CD4-positive, alpha-beta T cell treated with Interleukin-4 for 1 hour (primary cell): Measurements from ENCODE around the gene CSF3.
"Not testable (repeated sequence)": the region's sequence is repeated elsewhere in the genome, so short reads cannot be mapped to it uniquely, and the experiment has no call there.

Experiments used
- DNase-seq, 2 donors: peaks; one replicate each; pipeline ENCODE4 v3.0.0-alpha.2; 2020 to 2022

Gene CSF3

DNA sequence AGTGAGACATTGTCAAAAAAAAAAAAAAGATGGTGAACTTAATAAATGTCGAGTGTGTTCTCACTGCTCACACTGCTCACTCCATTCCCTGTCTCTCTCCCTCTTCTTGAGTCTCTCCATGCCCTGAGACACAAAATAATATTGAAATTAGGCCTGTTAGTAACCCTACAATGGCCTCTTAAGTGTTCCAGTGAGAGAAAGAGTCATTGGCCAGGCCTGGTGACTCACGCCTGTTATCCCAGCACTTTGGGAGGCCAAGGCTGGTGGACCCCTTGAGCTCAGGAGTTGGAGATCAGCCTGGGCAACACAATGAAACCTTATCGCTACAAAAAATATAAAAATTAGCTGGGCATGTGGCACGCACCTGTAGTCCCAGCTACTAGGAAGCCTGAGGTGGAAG is 16.2 kb upstream of the CSF3 start:
- no peak for DNase-seq

DNA sequence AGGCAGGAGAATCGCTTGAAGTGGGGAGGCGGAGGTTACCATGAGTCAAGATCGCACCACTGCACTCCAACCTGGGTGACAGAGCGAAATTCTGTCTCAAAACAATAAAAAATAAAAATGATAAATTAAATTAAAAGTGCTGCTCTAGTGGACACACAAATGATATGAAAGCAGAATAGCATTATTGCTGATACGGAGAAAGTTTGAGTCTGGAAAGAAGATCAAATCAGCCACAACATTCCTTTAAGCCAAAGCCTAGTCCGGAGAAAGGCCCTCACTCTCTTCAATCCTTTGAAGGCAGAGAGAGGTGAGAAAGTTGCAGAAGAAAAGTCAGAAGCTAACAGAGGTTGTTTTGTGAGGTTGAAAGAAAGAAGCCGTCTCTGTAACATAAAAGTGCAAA is 15.1 kb upstream of the CSF3 start:
- DNase-seq: no peak

DNA sequence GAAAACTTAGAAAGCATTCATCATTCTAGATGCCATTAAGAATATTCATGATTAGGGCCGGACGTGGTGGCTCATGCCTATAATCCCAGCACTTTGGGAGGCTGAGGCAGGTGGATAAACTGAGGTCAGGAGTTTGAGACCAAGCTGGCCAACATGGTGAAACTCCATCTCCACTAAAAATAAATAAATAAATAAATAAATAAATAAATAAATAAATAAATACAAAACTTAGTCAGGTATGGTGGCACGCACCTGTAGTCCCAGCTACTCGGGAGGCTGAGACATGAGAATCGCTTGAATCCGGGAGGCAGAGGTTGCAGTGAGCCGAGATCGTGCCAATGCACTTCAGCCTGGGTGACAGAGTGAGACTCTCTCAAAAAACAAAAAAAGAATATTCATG is 13.9 kb upstream of the CSF3 start:
- not testable (repeated sequence) for DNase-seq

DNA sequence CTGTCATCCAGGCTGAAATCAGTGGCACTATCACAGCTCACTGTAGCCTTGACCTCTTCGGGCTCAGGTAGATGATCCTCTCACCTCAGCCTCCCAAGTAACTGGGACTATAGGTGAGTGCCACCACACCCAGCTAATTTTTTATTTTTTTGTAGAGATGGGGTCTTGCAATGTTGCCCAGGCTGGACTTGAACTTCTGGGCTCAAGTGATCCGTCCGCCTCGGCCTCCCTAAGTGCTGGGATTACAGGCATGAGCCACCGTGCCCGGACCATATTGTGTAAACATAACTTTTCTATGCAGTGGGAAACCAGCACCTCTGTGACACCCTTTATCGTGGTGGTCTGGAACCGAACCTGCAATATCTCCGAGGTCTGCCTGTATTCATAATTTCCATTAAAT is 11.2 kb upstream of the CSF3 start:
- no peak for DNase-seq

DNA sequence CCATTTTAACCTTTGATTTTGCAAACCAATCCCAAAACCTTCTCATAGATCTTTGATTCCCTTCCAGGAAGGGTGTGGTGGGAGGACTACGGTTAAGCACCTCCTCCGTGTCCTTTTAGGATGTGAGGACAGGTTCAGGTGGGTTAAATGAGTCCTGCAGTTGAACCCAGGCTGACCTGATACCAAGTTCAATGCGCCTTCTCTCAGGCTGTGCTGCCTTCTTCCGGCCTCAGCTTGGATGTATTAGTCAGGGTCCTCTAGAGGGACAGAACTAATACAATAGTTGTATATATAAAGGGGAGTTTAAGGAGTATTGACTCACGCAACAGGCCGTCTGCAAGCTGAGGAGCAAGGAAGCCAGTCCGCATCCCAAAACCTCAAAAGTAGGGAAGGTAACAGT is 10.5 kb upstream of the CSF3 start:
- no peak for DNase-seq

DNA sequence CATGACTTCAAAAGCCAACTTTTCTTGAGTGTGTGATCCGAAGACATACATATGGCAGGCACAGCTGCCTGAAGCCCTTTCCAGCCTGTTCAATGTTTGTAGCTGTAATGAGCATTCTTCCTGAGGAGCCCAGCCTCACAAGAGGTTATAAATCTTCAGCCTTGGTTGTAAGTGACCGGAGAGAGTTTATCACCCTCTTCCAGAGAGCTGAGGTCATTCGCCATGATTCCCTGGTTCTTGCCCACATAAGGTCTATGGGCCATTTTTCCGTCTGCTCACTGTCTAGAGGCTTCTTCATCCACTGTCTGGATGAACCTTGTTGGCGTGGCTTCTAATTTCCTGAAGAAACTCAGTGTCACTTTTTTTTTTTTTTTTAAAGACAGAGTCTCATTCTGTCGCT is 9.7 kb upstream of the CSF3 start:
- no peak for DNase-seq

DNA sequence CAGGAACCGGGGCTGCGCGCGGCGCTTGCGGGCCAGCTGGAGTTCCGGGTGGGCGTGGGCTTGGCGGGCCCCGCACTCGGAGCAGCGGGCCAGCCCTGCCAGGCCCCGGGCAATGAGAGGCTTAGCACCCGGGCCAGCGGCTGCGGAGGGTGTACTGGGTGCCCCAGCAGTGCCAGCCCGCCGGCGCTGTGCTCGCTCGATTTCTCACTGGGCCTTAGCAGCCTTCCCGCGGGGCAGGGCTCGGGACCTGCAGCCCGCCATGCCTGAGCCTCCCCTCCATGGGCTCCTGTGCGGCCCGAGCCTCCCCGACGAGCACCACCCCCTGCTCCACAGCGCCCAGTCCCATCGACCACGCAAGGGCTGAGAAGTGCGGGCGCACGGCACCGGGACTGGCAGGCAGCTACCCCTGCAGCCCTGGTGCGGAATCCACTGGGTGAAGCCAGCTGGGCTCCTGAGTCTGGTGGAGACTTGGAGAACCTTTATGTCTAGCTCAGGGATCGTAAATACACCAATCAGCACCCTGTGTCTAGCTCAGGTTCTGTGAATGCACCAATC is 4.2 kb upstream of the CSF3 start:
- not testable (repeated sequence) for DNase-seq

DNA sequence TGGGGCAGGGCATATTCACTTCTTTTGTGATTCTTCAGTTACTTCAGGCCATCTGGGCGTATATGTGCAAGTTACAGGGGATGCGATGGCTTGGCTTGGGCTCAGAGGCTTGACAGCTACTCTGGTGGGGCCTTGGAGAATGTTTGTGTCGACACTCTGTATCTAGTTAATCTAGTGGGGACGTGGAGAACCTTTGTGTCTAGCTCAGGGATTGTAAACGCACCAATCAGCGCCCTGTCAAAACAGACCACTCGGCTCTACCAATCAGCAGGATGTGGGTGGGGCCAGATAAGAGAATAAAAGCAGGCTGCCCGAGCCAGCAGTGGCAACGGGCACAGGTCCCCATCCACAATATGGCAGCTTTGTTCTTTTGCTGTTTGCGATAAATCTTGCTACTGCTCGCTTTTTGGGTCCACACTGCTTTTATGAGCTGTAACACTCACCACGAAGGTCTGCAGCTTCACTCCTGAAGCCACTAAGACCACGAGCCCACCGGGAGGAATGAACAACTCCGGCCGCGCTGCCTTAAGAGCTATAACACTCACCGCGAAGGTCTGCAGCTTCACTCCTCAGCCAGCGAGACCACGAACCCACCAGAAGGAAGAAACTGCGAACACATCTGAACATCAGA is 3.1 kb upstream of the CSF3 start:
- not testable (repeated sequence) for DNase-seq

DNA sequence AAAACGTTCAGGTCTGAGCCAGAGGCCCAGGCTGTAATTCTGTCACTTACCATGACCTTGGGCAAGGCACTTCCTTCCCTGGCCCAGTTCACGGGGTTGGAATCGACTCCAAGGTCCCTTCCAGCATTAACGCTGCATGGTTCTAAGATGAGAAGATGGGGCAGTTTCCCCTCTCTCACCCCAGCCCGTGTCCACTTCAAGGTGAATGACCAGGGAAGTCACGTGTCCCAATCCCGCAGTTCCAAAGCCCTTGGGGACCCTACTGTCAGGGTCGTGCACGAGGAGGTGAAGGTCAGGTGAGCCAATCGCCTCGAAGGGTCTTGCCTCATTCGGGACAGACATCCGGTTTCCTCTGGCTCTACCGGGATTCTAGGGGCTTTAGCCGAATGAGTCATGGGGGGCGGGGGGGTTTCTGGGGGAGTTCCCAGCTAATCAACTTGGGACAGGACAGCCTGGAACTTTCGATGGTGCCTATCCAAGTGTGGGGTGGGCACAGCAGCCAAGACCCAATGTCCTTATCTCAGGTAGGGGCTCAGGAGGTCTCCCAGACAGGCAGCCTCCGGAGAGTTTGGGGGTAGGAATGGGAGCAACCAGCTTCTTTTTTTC is 762 bp upstream of the CSF3 start:
- no peak for DNase-seq

DNA sequence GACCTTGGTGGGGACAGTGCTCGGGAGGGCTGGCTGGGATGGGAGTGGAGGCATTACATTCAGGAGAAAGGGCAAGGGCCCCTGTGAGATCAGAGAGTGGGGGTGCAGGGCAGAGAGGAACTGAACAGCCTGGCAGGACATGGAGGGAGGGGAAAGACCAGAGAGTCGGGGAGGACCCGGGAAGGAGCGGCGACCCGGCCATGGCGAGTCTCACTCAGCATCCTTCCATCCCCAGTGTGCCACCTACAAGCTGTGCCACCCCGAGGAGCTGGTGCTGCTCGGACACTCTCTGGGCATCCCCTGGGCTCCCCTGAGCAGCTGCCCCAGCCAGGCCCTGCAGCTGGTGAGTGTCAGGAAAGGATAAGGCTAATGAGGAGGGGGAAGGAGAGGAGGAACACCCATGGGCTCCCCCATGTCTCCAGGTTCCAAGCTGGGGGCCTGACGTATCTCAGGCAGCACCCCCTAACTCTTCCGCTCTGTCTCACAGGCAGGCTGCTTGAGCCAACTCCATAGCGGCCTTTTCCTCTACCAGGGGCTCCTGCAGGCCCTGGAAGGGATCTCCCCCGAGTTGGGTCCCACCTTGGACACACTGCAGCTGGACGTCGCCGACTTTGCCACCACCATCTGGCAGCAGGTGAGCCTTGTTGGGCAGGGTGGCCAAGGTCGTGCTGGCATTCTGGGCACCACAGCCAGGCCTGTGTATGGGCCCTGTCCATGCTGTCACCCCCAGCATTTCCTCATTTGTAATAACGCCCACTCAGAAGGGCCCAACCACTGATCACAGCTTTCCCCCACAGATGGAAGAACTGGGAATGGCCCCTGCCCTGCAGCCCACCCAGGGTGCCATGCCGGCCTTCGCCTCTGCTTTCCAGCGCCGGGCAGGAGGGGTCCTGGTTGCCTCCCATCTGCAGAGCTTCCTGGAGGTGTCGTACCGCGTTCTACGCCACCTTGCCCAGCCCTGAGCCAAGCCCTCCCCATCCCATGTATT is 1.1 kb downstream of the CSF3 start:
- no peak for DNase-seq

DNA sequence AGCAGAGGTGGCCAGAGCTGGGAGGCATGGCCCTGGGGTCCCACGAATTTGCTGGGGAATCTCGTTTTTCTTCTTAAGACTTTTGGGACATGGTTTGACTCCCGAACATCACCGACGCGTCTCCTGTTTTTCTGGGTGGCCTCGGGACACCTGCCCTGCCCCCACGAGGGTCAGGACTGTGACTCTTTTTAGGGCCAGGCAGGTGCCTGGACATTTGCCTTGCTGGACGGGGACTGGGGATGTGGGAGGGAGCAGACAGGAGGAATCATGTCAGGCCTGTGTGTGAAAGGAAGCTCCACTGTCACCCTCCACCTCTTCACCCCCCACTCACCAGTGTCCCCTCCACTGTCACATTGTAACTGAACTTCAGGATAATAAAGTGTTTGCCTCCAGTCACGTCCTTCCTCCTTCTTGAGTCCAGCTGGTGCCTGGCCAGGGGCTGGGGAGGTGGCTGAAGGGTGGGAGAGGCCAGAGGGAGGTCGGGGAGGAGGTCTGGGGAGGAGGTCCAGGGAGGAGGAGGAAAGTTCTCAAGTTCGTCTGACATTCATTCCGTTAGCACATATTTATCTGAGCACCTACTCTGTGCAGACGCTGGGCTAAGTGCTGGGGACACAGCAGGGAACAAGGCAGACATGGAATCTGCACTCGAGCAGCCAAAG is 2.3 kb downstream of the CSF3 start:
- no peak for DNase-seq

DNA sequence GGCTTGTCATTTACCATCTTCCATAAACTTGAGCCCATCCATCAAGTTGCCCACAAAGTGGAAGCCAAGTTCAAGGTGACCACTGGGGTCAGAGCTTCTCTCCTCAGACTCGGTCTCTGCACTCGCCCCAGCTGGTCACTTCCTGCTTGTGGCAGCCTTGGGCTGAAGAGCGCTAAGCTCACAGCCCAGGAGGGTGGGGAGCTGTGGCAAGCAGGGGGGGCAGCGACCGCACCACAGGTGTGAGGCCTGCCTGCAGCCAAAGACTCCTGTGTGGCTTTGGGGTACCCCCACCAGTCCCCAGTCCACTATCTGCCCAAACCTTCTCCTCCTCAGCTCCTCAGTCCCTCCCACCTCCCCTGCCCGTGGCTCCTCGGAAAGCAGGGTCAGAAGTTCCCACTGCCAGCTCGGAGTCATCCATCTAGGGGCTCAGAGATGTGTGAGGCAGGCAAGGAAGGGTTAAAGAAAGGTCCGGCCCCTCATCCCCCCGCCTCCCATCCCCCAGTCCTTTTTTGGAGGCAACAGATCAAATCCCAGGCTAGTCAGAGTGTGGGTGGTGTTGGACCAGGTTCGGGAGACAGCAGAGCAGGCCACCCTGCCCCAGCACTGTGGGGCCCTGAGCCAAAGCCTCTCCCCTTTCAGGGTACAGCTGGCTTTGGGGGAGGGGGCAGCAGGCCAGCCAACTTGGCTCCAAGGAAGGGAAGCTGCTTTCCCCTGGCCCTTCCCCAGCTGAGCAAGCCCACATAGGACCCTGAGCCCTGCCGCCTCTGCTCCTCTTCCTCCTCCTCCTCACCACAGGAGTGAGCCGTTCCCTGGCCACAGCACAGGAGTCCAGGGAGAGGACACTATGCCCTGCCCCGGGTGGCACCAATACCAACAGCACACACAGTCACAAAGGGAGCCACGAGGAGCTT is 3.2 kb downstream of the CSF3 start:
- DNase-seq: no peak

DNA sequence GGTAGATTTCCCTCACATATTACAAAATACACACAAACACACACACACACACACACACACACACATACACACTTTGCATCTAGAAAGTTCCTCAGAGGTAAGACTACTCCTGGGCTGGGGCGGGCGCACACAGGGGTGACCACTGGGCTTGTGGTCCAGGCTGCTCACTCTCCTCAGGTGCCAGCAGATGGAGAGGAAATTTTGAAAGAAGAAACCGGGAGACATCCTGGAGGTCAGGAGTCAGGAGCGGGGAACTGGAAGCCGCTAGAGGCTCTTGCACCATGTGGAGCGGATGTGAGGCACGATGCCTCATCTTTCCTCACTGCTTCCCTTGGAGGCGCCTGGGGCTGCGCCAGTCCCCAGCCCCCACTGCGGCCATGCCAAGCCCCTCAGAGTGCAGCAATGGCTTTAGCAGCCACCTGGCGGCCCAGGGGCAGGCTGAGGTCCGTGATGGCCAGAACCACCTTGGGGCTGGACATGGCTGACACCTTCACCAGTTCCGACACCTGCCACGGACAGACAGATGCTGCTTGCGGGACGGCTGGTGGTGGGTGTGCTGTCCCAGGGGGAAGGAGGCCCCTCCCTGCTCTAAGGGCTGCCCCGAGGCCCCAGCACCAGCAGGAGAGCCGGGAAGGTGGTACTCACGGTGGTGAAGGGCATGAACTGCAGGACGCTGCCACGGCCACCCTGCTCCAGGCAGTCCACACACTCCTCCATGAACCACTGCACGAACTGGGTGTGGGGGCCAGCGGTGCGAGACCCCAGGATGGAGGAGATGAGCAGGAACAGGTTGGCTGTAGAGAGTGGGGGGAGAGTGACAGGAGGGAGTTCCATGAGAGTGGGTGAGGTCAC is 4.1 kb downstream of the CSF3 start:
- DNase-seq: no peak

DNA sequence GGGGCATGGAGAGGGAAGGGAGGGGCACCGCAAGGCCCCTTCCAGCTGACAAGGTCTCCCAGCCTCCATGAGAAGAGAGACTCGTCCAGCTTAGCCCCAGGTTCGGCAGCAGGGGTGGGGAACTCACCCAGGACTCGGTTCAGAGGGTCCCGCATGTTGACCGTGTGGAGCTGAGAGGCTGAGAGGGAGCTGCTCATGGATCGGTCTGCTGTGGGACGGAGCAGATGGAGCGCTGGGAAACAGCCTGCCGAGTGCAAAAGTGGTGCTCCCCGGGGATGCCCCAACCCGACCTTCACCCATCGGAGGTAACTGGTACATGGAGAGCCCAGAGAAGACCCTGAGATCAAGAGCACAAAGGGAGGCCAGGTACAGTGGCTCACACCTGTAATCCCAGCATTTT is 4.9 kb downstream of the CSF3 start:
- DNase-seq: no peak

DNA sequence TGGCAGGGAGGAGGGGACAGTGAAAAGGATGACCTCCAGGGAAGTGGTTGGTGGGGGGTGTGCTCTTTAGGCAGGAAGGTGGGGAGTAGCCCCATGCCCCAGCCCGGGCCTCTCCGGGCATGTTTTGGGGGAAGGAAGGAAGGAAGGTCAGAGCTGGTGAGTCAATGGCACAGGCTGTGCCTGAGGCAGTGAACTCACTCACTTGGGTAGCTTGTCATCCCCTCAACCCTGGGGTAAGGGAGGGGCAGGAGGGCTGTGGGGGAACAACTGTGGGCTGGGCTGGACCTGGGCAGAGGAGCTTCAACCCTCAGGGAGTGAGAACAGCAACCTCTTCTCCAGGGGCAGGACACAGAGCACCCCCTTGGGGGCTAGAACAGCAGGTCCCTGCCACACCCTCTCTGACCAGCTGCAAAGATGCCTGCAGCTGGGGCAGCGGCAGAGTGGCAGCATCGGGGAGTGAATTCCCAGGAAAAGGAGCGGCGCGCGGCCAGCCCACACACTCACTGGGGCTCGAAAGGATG is 6.3 kb downstream of the CSF3 start:
- DNase-seq: no peak

DNA sequence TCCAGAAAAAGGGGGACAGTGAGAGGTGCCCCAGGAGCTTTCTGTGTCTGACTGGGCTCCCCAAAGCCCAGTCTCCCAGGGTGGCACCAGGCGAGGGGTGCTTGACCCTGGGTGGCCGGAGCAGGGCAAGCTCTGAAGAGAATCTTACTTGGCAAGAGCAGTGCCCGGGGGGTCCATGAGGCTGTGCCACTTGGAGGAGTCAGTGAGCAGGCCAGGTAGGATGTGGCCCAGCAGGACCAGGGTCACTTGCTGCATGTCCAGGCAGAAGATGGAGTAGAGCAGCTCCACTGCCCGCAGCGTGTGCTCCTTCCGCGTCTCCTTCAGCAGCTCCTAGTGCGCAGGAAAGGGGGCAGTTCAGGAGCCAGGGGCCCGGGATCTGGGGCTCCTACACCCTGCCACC is 7.3 kb downstream of the CSF3 start:
- no peak for DNase-seq

DNA sequence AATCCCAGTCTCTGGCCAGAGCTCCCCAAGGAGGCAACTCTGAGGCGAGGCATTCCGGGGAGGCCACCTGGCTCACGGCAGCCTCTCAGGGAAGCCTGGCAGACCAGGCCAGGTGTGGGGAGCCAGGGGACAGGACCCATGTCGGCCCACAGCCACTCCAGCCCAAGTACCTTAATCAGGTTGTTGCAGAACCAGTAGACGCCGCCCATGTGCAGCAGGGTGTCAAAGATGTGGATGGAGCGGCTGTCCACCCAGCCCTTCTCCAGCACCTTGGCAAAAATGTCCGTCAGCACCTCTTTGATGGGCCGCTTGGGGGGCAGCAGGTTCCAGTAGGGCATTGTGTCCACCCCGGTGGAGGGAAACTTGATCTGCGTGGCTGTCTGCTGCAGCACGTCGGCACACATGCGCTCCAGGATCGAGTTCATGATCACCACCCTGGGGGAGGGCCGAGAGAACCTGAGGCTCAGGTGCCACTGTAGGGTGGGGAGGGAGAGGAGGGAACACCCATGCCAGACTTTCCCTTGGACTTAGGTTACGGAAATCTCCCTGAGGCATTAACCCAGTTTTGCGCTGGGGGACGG is 7.8 kb downstream of the CSF3 start:
- DNase-seq: no peak

DNA sequence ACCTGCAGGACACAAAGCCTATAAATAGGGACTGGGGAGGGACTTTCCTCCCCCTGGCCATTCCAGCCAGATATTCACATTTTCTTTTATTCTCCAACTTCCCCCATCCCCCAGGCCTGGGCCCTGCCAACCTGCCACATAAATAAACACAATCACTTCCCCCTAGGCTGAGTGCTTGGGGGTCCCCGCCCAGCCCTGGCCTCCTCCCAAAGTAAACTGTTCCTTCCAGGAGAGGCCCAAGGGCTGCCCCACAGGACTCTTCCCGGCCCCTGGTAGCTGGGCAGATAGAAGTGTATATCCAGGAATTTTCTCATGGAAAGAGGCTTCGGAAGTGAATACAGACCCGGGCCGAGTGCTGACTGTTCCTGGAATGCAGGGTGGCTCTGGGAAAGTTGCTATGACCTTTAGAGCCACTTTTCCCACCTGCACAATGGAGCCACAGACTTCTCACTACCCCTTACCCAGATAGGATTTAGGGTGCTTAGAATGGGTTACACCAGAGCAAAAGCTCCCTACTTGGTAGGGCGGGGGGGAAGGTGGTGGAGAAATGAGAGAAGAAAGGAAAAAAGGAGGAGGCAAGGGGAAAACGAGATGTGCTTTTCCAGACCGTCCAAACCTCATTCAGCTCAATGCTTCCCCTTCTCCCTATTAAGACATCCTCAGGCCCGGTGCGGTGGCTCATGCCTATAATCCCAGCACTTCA is 8.5 kb downstream of the CSF3 start:
- no peak for DNase-seq

DNA sequence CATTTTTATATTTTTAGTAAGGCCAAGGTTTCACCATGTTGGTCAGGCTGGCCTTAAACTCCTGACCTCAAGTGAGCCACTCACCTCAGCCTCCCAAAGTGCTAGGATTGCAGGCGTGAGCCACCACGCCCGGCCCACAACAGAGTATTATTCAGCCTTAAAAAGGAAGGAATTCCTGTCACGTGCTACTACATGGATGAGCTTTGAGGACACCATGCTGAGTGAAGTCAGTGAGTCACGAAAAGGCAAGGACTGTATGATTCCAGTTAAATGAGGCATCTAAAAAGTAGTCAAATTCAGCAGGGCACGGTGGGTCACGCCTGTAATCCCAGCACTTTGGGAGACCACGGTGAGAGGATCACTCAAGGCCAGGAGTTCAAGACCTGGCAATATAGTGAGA is 9.7 kb downstream of the CSF3 start:
- DNase-seq: no peak

DNA sequence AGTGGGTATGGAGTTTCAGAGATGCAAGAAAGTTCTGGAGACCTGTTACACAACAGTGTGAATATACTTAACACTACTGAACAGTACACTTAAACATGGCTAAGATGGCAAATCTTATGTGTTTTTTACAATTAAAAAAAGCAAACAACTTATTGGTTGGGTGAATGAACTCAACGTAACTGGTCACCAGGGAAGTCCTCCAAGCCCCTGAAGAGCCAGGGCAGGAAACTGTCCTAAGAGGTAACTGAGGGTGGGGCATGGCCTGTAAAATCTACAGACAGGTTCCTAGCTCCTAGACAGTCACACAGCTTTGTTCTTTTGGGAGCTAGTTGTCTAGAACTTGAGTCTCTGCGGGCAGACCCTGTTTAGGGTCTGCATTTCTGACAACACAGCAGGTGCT is 10.3 kb downstream of the CSF3 start:
- no peak for DNase-seq
